Keratinocyte (primary cell): ENCODE measurements around the gene SMARCA2.

ENCODE experiments used
- CTCF ChIP-seq, 3 experiments: IDR thresholded peaks in 1 of 3; conservative IDR thresholded peaks in 1 of 3; optimal IDR thresholded peaks in 1 of 3; 2 replicates in 2 of 3; 3 replicates in 1 of 3; pipeline versions ENCODE3 to v1.5.1; 2011; ENCODE audit warnings: low read length in 3 of 3, mild to moderate bottlenecking in 3 of 3, moderate library complexity in 2 of 3, control low read depth in 1 of 3, inconsistent platforms in 1 of 3; ENCODE audit not compliant: insufficient read depth in 2 of 3; ENCODE audit errors: extremely low read depth in 1 of 3
- EZH2 ChIP-seq: IDR thresholded peaks from one replicate; pipeline ENCODE4 v1.6.1; 2012; ENCODE audit warnings: inconsistent platforms, mild to moderate bottlenecking, low read length, moderate library complexity

- TF ChIP-seq CTCF (optimal IDR thresholded peaks at IDR 0.05 in 1 of 3, IDR thresholded peaks at IDR 0.05 in 1 of 3, conservative IDR thresholded peaks at IDR 0.05 in 1 of 3; ENCODE audit: extremely low read depth in 1 of 3, insufficient read depth in 2 of 3, low read length in 3 of 3) (no peak), EZH2 (no peak)
Measured at GRCh38 chr9:2036844-2037243, 21.7 kb downstream of the SMARCA2 start.
